H1 (cell line): Measurements from ENCODE around the gene APELA. TPM values are rescaled to one million over a fixed set of nuclear protein-coding genes. Genes with fewer than 3 reads are reported as not detected.
A peak's percentile ranks its signal among the peaks of the same experiment; 100 is the strongest.

ENCODE experiments used
- CTCF ChIA-PET: fragments of 300-600 bp; sonication (Branson Sonifier 250); formaldehyde crosslinking; loops from one replicate; lab custom pipeline; 2021; ENCODE audit not compliant: partially characterized antibody; lab: Charles Lee
- POLR2A ChIA-PET: fragments of 300-600 bp; sonication (Branson Sonifier 250); formaldehyde crosslinking; loops from one replicate; lab custom pipeline; 2021; ENCODE audit warnings: inconsistent platforms; ENCODE audit not compliant: partially characterized antibody; lab: Charles Lee
- DNase-seq, 2 experiments: peaks; one replicate each; pipeline versions ENCODE4 v3.0.0 to v3.0.0-alpha.2; 2010 to 2022; ENCODE audit warnings: low spot score in 2 of 2, low read depth in 1 of 2, mixed read lengths in 1 of 2
- FAIRE-seq: peaks from 2 replicates; lab custom pipeline; 2011; peaks lifted over from hg19 to GRCh38; lab: Jason Lieb, UNC
- H2AFZ ChIP-seq: 2 replicates; pipeline ENCODE4 v1.8.1; 2012; ENCODE audit warnings: low read length, inconsistent platforms
- H2AK5ac ChIP-seq: 2 replicates; pipeline ENCODE4 v1.6.1; 2013; ENCODE audit warnings: low read depth, low read length
- H2BK120ac ChIP-seq: replicated peaks from 2 replicates; pipeline ENCODE3; 2013; ENCODE audit warnings: low read depth, low read length, inconsistent platforms
- H2BK12ac ChIP-seq: 2 replicates; pipeline ENCODE4 v1.6.1; 2013; ENCODE audit warnings: low read depth, low read length
- H2BK15ac ChIP-seq: 2 replicates; pipeline ENCODE4 v1.6.1; 2013; ENCODE audit warnings: low read length
- H2BK20ac ChIP-seq: 2 replicates; pipeline ENCODE4 v1.6.1; 2013; ENCODE audit warnings: low read length
- H2BK5ac ChIP-seq: 2 replicates; pipeline ENCODE4 v1.6.1; 2013; ENCODE audit warnings: low read depth, low read length
- H3K14ac ChIP-seq: 2 replicates; pipeline ENCODE4 v1.6.1; 2013; ENCODE audit warnings: inconsistent platforms; ENCODE audit not compliant: insufficient read length
- H3K18ac ChIP-seq: 2 replicates; pipeline ENCODE4 v1.6.1; 2013; ENCODE audit warnings: low read length; ENCODE audit errors: extremely low read depth
- H3K23ac ChIP-seq: 2 replicates; pipeline ENCODE4 v1.6.1; 2013; ENCODE audit warnings: inconsistent platforms; ENCODE audit not compliant: insufficient read length
- H3K23me2 ChIP-seq: 2 replicates; pipeline ENCODE4 v1.6.1; 2013; ENCODE audit warnings: low read depth, low read length
- H3K27ac ChIP-seq: 2 replicates; pipeline ENCODE4 v1.6.1; 2011; ENCODE audit warnings: low read depth, low read length, inconsistent platforms
- H3K27me3 ChIP-seq, 4 experiments: replicated peaks in 1 of 4; 1 replicate in 1 of 4; 2 replicates in 3 of 4; pipeline versions ENCODE4 v1.6.1 to v1.8.1; 2011 to 2013; ENCODE audit warnings: low read length in 3 of 4, mild to moderate bottlenecking in 3 of 4, inconsistent platforms in 2 of 4, mixed read lengths in 2 of 4, moderate library complexity in 1 of 4; ENCODE audit not compliant: control insufficient read depth in 3 of 4, insufficient read depth in 3 of 4; ENCODE audit errors: extremely low read depth in 1 of 4
- H3K36me3 ChIP-seq, 4 experiments: 2 replicates each; pipeline versions ENCODE4 v1.6.1 to v1.8.1; 2011 to 2013; ENCODE audit warnings: mild to moderate bottlenecking in 4 of 4, low read length in 3 of 4, moderate library complexity in 2 of 4, control low read depth in 1 of 4, inconsistent platforms in 1 of 4; ENCODE audit not compliant: insufficient read depth in 4 of 4, control insufficient read depth in 2 of 4
- H3K4ac ChIP-seq: replicated peaks from 2 replicates; pipeline ENCODE3; 2013; ENCODE audit warnings: low read length, low read depth, mixed read lengths, inconsistent platforms; ENCODE audit not compliant: insufficient read length
- H3K4me1 ChIP-seq, 4 experiments: replicated peaks in 1 of 4; 1 replicate in 1 of 4; 2 replicates in 3 of 4; pipeline versions ENCODE4 v1.6.1 to v1.8.1; 2011 to 2013; ENCODE audit warnings: low read length in 3 of 4, inconsistent platforms in 2 of 4, mixed read lengths in 1 of 4; ENCODE audit not compliant: insufficient read depth in 4 of 4, control insufficient read depth in 3 of 4
- H3K4me2 ChIP-seq, 2 experiments: 2 replicates each; pipeline versions ENCODE4 v1.6.1 to v1.8.1; 2011 to 2013; ENCODE audit warnings: low read depth in 2 of 2, low read length in 2 of 2, control low read depth in 1 of 2, inconsistent platforms in 1 of 2, mild to moderate bottlenecking in 1 of 2; ENCODE audit not compliant: insufficient read depth in 1 of 2
- H3K4me3 ChIP-seq, 4 experiments: fragments of 200-600, 300-600 bp in 1 of 4; sonication (generic), shearing (Covaris generic), sonication (Bioruptor Twin) in 1 of 4; 2 replicates each; pipeline versions ENCODE4 v1.5.1 to v1.8.1; 2011 to 2016; ENCODE audit warnings: low read length in 4 of 4, low read depth in 3 of 4, control low read depth in 2 of 4, inconsistent platforms in 2 of 4, mild to moderate bottlenecking in 2 of 4, mixed read lengths in 1 of 4, moderate library complexity in 1 of 4; ENCODE audit not compliant: insufficient read depth in 2 of 4; ENCODE audit errors: extremely low read depth in 1 of 4
- H3K56ac ChIP-seq: replicated peaks from 2 replicates; pipeline ENCODE3; 2013; ENCODE audit warnings: low read depth, mild to moderate bottlenecking, mixed read lengths, low read length, inconsistent platforms; ENCODE audit not compliant: insufficient read length
- H3K79me1 ChIP-seq: 2 replicates; pipeline ENCODE4 v1.6.1; 2013; ENCODE audit warnings: low read depth, low read length, control low read depth
- H3K79me2 ChIP-seq, 2 experiments: 2 replicates each; pipeline versions ENCODE4 v1.6.1 to v1.8.1; 2012 to 2013; ENCODE audit warnings: low read length in 2 of 2, mild to moderate bottlenecking in 2 of 2, inconsistent platforms in 1 of 2; ENCODE audit not compliant: insufficient read depth in 2 of 2, control insufficient read depth in 1 of 2
- H3K9ac ChIP-seq, 4 experiments: replicated peaks in 1 of 4; 1 replicate in 1 of 4; 2 replicates in 3 of 4; pipeline versions ENCODE4 v1.6.1 to v1.8.1; 2011 to 2013; ENCODE audit warnings: low read depth in 3 of 4, low read length in 3 of 4, control low read depth in 2 of 4, mild to moderate bottlenecking in 2 of 4, moderate library complexity in 2 of 4, inconsistent platforms in 1 of 4; ENCODE audit errors: extremely low read depth in 1 of 4
- H3K9me3 ChIP-seq, 2 experiments: 2 replicates each; pipeline versions ENCODE4 v1.6.1 to v1.8.1; 2012 to 2013; ENCODE audit warnings: mild to moderate bottlenecking in 2 of 2, moderate library complexity in 2 of 2, control low read depth in 1 of 2, inconsistent platforms in 1 of 2, low read depth in 1 of 2, low read length in 1 of 2, mixed read lengths in 1 of 2; ENCODE audit not compliant: insufficient read depth in 2 of 2
- H4K20me1 ChIP-seq, 2 experiments: replicated peaks in 1 of 2; 2 replicates each; pipeline versions ENCODE3 to v1.8.1; 2011 to 2013; ENCODE audit warnings: inconsistent platforms in 2 of 2, low read length in 2 of 2, mild to moderate bottlenecking in 1 of 2; ENCODE audit not compliant: insufficient read depth in 2 of 2, control insufficient read depth in 1 of 2
- H4K5ac ChIP-seq: 2 replicates; pipeline ENCODE4 v1.6.1; 2013; ENCODE audit warnings: low read length, low read depth, mixed read lengths, inconsistent platforms; ENCODE audit not compliant: insufficient read length
- H4K8ac ChIP-seq: 2 replicates; pipeline ENCODE4 v1.8.0; 2013; ENCODE audit warnings: mild to moderate bottlenecking, moderate library complexity, low read length, inconsistent platforms; ENCODE audit not compliant: insufficient read depth; ENCODE audit errors: extremely low read depth
- H4K91ac ChIP-seq: replicated peaks from 2 replicates; pipeline ENCODE3; 2013; ENCODE audit warnings: low read length, mixed read lengths, inconsistent platforms; ENCODE audit not compliant: insufficient read length
- BCL11A ChIP-seq, 2 experiments: IDR thresholded peaks; one replicate each; pipeline ENCODE4 v1.6.1; 2011; ENCODE audit warnings: low read depth in 2 of 2, low read length in 2 of 2, mild to moderate bottlenecking in 2 of 2
- CEBPB ChIP-seq: IDR thresholded peaks from 2 replicates; pipeline ENCODE4 v1.6.1; 2012; ENCODE audit warnings: low read depth, low read length
- CHD2 ChIP-seq: IDR thresholded peaks from 2 replicates; pipeline ENCODE4 v1.6.1; 2012; ENCODE audit warnings: low read length, improper control_type of control experiment
- E2F6 ChIP-seq: IDR thresholded peaks from 2 replicates; pipeline ENCODE4 v1.6.1; 2012; ENCODE audit warnings: inconsistent platforms
- POU5F1 ChIP-seq: IDR thresholded peaks from 2 replicates; pipeline ENCODE4 v1.6.1; 2011; ENCODE audit warnings: low read depth, mild to moderate bottlenecking, low read length, moderate library complexity
- USF2 ChIP-seq: IDR thresholded peaks from 2 replicates; pipeline ENCODE4 v1.6.1; 2011; ENCODE audit warnings: low read length, improper control_type of control experiment
- YY1 ChIP-seq: IDR thresholded peaks from 2 replicates; pipeline ENCODE4 v1.6.1; 2011; ENCODE audit warnings: low read depth, mild to moderate bottlenecking, low read length
- ZNF274 ChIP-seq: IDR thresholded peaks from 2 replicates; pipeline ENCODE4 v1.7.0; 2012; ENCODE audit warnings: low read length, borderline replicate concordance; ENCODE audit errors: extremely low read depth
- WGBS, 2 experiments: shearing (Covaris generic) in 1 of 2; methylation state at CpG; one replicate each; pipeline versions ENCODE4 v1.1.6 to v1.1.7; 2013 to 2015; ENCODE audit warnings: low lambda C conversion rate in 2 of 2, mixed read lengths in 2 of 2, inconsistent platforms in 1 of 2, low coverage in 1 of 2, missing lambda C conversion rate in 1 of 2; ENCODE audit not compliant: insufficient replicate concordance in 2 of 2, insufficient coverage in 1 of 2, insufficient read length in 1 of 2; ENCODE audit errors: extremely low coverage in 1 of 2, missing lambda C conversion rate in 1 of 2; 5-methylcytosine and 5-hydroxymethylcytosine counted together
- polyA plus RNA-seq, 7 experiments: library from polyadenylated mRNA; depleted of rRNA in 3 of 7; stranded (reverse) in 5 of 7; unstranded in 2 of 7; fragments of >200 nt in 5 of 7; fragments of 200-250 nt in 2 of 7; gene quantifications; 1 replicate in 5 of 7; 2 replicates in 1 of 7; 4 replicates in 1 of 7; pipeline versions ENCODE4 v1.2.1 to v1.2.3, GENCODE V29; 2011 to 2013; ENCODE audit warnings: missing spikeins in 2 of 7, mixed read lengths in 2 of 7
- total RNA-seq: library from RNA; stranded (reverse); fragmentation: NEBNext Ultra II Directional; extraction: Animal tissue kit (Norgen Biotek cat#: 25700); gene quantifications from 2 replicates; pipeline ENCODE4 v1.2.1, GENCODE V29; 2021

Gene APELA
- total and polyA plus RNA-seq, 2 of the 8 experiments (the other 6 are each of a cell fraction or from before 2014, with no cell fraction given), result 60.2 to 81.8 TPM

- peak overlapping the region; percentile 68; the same call in 1 of the 2 replicates for H3K18ac ChIP-seq
- H3K27ac ChIP-seq, result no peak overlapping the region
- H3K9ac ChIP-seq, result no peak overlapping the region
- 97% methylated on average over 2 of the region's 2 CpGs; no CpG with 5 or more reads in 1 of the 2 experiments for WGBS, 2 experiments
- no peaks in the 10 kb centered on the region for H3K23me2 ChIP-seq
- no peak overlapping the region for H3K4ac ChIP-seq
- no peak for FAIRE-seq
- peaks cover 0 to 8% (median 0%) of the 10 kb centered on the region in 4 experiments; a peak in 4 of 7 replicates for H3K4me1 ChIP-seq
- 0 out of 2 replicates have a peak overlapping the region, but pooled peaks have one; percentile 40 for H2BK5ac ChIP-seq
- no peak overlapping the region for H3K14ac ChIP-seq
- H3K56ac ChIP-seq, result no peak overlapping the region
- TF ChIP-seq CEBPB (no peak), POU5F1 (no peak), USF2 (no peak), ZNF274 (no peak), CHD2 (no peak), BCL11A (IDR thresholded peaks at IDR 0.05; ENCODE audit: low read depth in 2 of 2, low read length in 2 of 2) (no peak), E2F6 (no peak), YY1 (no peak)
- H3K9me3 ChIP-seq, result no peaks in the 10 kb centered on the region
- H3K4me2 ChIP-seq, result no peak overlapping the region
- H2BK12ac ChIP-seq, result peak overlapping the region; percentile 18; the same call in 1 of the 2 replicates
- DNase-seq, result no peak
- H2BK120ac ChIP-seq, result peak overlapping the region; percentile 78
- peak overlapping the region; percentile 41 for H4K5ac ChIP-seq
- ChIA-PET CTCF (interaction anchor here (0.7 to 5.7 kb wide), 13 partner anchors 9 to 137 kb away, joined by 3 to 32 read pairs (median 4); no protein-coding TSS in a partner anchor), POLR2A (interaction anchor here (0.6 to 6.1 kb wide), 2 partner anchors 18 to 170 kb away, joined by 3 to 37 read pairs; no protein-coding TSS in a partner anchor)
- H2BK20ac ChIP-seq, result peak overlapping the region; percentile 55; the same call in 1 of the 2 replicates
- H3K36me3 ChIP-seq, result no peaks in the 10 kb centered on the region
- H4K8ac ChIP-seq, result no peak overlapping the region
- no peak overlapping the region for H2AFZ ChIP-seq
- no peaks in the 10 kb centered on the region for H3K79me2 ChIP-seq
- H4K91ac ChIP-seq, result peak overlapping the region; percentile 65
- H3K27me3 ChIP-seq, result no peaks in the 10 kb centered on the region
- H3K4me3 ChIP-seq, result no peak overlapping the region
- H3K23ac ChIP-seq, result no peak overlapping the region
- no peaks in the 10 kb centered on the region for H4K20me1 ChIP-seq
- H2AK5ac ChIP-seq, result no peak overlapping the region; the same call in 1 of the 2 replicates
- H2BK15ac ChIP-seq, result no peak overlapping the region
- no peaks in the 10 kb centered on the region for H3K79me1 ChIP-seq
These were observed 28.0 kb downstream of the APELA start for GRCh38 chr4:164904941-164905340.
